PFSK-1 (cell line): ENCODE data around the gene OXER1.

Experiments
- FOXP2 ChIP-seq: optimal IDR thresholded peaks from 2 replicates; pipeline ENCODE3; 2011; ENCODE audit warnings: borderline replicate concordance, control low read depth, inconsistent platforms; ENCODE audit not compliant: insufficient read depth; ENCODE audit errors: extremely low read length, extremely low read depth
- POLR2AphosphoS5 ChIP-seq: IDR thresholded peaks from 2 replicates; pipeline ENCODE4 v1.6.1; 2012; ENCODE audit warnings: low read depth, mild to moderate bottlenecking, control low read depth, low read length, moderate library complexity
- SIN3A ChIP-seq: IDR thresholded peaks from 2 replicates; pipeline ENCODE4 v1.6.1; 2012; ENCODE audit warnings: mild to moderate bottlenecking, low read length, moderate library complexity, borderline replicate concordance; ENCODE audit not compliant: insufficient read depth
- TAF1 ChIP-seq: IDR thresholded peaks from 2 replicates; pipeline ENCODE4 v1.6.1; 2012; ENCODE audit warnings: low read length, control low read depth, borderline replicate concordance; ENCODE audit not compliant: insufficient read depth
- TF ChIP-seq, protein P1 (sequence below), 2 experiments: IDR thresholded peaks; 2 replicates each; pipeline versions ENCODE4 v1.6.1 to v1.8.0; 2011 to 2012; ENCODE audit warnings: low read depth in 2 of 2, low read length in 2 of 2, control low read depth in 1 of 2, inconsistent platforms in 1 of 2, mild to moderate bottlenecking in 1 of 2, moderate library complexity in 1 of 2; ENCODE audit not compliant: insufficient read depth in 1 of 2

Gene OXER1

DNA sequence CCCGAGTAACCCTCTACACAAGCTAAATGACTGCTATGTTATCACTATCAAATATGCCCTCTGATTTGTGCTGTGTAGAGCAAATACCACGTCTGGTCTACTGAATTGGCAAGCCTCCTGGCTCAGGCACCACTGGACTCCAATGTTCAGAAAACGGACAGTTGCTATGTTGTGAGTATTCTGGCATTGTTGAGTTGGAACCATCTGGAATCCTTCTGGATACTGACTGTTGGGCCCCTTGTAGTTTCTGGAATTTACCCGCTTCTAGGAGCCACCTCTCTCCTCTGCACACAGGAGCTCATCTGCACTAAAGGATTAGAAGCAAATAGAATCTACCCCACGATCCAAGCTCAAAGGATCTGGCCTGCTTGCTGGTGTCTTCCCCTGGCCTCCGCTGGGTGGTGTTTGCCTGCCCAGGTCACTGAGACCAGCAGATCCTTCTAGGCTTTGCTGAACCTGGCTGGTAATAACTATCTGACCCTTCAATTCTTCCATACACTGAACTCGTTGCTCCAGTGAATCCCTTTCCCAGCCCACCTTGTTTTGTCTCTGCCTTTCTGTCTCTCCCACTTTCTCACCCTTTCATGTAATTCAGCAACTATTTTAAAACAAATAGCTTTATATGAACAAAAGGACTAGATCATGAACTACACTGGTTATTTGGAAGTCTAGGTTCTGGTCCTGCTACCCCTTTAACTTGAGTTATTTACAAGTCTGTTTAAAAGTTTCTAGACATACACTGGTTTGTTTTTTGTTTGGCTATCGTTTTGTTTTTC lies 30.5 kb upstream of the OXER1 start:
- no peak for TF ChIP-seq TAF1
- TF ChIP-seq, protein P1, sequence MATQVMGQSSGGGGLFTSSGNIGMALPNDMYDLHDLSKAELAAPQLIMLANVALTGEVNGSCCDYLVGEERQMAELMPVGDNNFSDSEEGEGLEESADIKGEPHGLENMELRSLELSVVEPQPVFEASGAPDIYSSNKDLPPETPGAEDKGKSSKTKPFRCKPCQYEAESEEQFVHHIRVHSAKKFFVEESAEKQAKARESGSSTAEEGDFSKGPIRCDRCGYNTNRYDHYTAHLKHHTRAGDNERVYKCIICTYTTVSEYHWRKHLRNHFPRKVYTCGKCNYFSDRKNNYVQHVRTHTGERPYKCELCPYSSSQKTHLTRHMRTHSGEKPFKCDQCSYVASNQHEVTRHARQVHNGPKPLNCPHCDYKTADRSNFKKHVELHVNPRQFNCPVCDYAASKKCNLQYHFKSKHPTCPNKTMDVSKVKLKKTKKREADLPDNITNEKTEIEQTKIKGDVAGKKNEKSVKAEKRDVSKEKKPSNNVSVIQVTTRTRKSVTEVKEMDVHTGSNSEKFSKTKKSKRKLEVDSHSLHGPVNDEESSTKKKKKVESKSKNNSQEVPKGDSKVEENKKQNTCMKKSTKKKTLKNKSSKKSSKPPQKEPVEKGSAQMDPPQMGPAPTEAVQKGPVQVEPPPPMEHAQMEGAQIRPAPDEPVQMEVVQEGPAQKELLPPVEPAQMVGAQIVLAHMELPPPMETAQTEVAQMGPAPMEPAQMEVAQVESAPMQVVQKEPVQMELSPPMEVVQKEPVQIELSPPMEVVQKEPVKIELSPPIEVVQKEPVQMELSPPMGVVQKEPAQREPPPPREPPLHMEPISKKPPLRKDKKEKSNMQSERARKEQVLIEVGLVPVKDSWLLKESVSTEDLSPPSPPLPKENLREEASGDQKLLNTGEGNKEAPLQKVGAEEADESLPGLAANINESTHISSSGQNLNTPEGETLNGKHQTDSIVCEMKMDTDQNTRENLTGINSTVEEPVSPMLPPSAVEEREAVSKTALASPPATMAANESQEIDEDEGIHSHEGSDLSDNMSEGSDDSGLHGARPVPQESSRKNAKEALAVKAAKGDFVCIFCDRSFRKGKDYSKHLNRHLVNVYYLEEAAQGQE (IDR thresholded peaks at IDR 0.05; ENCODE audit: insufficient read depth in 1 of 2, low read depth in 2 of 2, low read length in 2 of 2): no peak
- no peak for TF ChIP-seq POLR2AphosphoS5
- no peak for TF ChIP-seq SIN3A
- TF ChIP-seq FOXP2: no peak

DNA sequence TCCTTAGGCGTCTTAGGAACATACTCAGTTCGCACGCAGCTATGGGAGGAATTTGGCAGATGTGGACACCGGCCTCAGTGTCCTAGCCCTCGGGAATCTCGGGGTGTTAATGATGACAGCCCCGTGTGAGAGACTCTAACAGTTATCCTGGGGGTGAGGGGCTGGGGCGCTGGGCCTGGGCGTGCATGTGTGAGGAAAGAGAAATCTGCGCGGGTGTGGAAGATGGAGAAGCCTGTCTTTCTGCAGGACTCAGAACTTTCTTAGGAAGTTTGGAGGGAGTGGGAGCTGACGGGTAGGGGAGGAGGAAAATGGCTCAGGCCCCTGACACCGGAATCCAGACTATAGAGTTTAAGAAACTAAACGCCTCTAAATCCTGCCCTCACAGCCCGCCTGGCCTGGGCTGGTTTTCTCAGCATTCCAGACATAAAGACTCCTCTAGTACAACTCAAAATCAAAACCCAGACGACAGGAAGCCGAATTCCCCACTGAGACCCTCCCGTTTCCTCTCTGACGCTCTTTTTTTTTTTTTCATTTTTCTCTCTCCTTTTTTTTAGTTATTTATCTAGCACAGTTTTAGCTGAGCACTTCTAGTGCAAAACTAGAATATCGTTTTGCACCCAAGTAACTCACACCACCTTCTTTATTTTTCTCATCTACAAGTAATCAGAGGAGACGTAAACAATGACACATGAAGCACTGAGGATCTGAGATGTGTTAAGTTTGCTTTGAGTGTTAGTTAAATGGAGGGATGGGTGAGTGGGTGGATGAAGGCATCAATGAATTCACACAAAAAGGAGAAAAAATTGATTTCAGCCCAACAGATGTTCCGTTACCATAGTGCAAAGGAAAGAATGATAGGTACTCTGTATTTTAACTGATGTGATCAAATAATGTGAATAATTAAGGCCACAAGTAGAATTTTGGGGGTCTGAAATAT lies 29.7 kb upstream of the OXER1 start:
- TF ChIP-seq, protein P1 (IDR thresholded peaks at IDR 0.05; ENCODE audit: insufficient read depth in 1 of 2, low read depth in 2 of 2, low read length in 2 of 2): no peak
- TF ChIP-seq TAF1 (no peak), POLR2AphosphoS5 (no peak), FOXP2 (no peak), SIN3A (no peak)

DNA sequence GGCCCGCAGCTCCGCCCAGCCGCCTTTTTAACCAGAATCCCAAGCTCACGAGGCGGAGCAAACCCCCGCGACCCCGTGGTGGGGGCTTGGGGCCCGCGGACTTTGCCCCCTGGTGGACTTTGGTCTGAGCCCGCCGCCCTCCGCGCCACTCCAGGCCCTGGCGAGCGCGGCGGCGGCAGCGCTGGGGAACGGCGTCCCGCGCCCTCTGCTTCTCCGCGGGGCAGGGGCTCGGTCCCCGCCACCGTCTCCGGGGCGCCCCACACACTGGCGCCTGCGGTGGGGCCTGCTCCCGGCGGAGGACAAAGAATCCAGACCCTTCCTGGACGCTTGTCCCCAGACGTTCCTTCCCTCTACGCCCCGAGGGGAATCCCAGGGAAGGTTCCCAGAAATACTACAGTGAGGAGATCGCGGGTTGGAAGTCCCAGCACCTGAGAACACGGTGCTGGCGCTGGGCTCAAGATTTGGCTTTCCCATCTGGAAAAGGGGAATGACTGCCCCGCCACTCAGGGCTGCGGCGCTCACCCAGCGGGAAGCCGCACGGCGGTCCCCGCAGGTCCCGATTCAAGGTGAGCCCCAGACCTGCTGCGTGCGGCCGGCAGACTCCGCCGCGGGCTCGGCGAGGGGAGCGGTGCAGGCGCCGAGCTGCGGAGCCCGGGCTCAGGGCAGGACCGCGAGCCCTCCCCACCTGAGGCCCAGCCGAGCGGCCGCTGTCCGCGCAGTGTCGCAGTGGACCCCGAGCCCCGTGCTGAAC lies 28.8 kb upstream of the OXER1 start, which contains the start of gene HAAO:
TSS of gene HAAO (minus strand) at position 1 of the 751 bp plus-strand sequence. CDS start 47 bp downstream, outside the sequence.
- TF ChIP-seq, protein P1 (IDR thresholded peaks at IDR 0.05; ENCODE audit: insufficient read depth in 1 of 2, low read depth in 2 of 2, low read length in 2 of 2): no peak
- TF ChIP-seq POLR2AphosphoS5: no peak
- TF ChIP-seq SIN3A: no peak
- no peak for TF ChIP-seq FOXP2
- no peak for TF ChIP-seq TAF1

DNA sequence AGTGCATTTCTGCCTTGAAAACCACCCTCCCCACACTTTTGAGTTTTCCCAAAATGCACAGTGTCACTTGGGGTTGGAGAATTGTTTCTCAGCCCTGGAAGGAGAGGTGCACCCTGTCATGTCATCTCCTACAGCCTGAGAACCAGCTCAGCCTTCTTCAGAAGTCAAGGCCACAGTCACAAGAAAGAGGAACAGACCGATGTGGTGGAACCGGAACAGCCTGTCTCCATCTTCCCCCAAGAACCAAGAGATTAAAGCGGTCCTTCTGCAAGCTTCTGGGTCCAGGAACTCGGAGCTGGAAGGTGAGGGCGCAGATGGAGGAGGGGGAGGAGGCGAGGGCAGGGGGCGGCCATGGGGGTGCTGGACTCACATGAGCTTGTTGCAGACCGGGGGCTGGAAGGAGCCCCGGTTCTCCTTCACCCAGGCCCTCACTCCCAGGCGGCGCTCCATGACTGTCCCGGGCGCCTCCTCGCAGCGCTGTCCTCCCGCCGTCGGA lies 28.2 kb upstream of the OXER1 start:
- no peak for TF ChIP-seq FOXP2
- TF ChIP-seq, protein P1 (IDR thresholded peaks at IDR 0.05; ENCODE audit: insufficient read depth in 1 of 2, low read depth in 2 of 2, low read length in 2 of 2): no peak
- TF ChIP-seq TAF1: no peak
- TF ChIP-seq POLR2AphosphoS5: no peak
- TF ChIP-seq SIN3A: no peak
